Activated naive CD8-positive, alpha-beta T cell (primary cell): Measurements from ENCODE around the gene TBX21.

Experiments used
- H3K27ac Mint-ChIP-seq: one replicate; pipeline ENCODE4 v1.8.0; 2021; ENCODE audit warnings: mixed read lengths
- H3K27me3 Mint-ChIP-seq: one replicate; pipeline ENCODE4 v1.8.0; 2021; ENCODE audit warnings: mixed read lengths
- H3K36me3 Mint-ChIP-seq: one replicate; pipeline ENCODE4 v1.8.0; 2021; ENCODE audit warnings: mixed read lengths
- H3K4me1 Mint-ChIP-seq: one replicate; pipeline ENCODE4 v1.8.0; 2021; ENCODE audit warnings: low read depth, mixed read lengths
- H3K4me3 Mint-ChIP-seq: one replicate; pipeline ENCODE4 v1.8.0; 2021; ENCODE audit warnings: mild to moderate bottlenecking, mixed read lengths
- H3K9me3 Mint-ChIP-seq: one replicate; pipeline ENCODE4 v1.8.0; 2021; ENCODE audit warnings: low read depth, mixed read lengths

TBX21 gene

GRCh38 chr17:47704736-47705135 is 28.3 kb upstream of the TBX21 start:
- Mint-ChIP-seq H3K27ac (peak overlapping the region; percentile 94), H3K4me1 (peaks cover 69% of the 10 kb centered on the region), H3K36me3 (peaks cover 7% of the 10 kb centered on the region), H3K4me3 (peak overlapping the region; percentile 82), H3K9me3 (no peaks in the 10 kb centered on the region), H3K27me3 (no peaks in the 10 kb centered on the region)

GRCh38 chr17:47705536-47706530 is 27.2 kb upstream of the TBX21 start:
- Mint-ChIP-seq H3K4me1 (peaks cover 73% of the 10 kb centered on the region), H3K27me3 (no peaks in the 10 kb centered on the region), H3K4me3 (peak overlapping the region; percentile 82), H3K9me3 (no peaks in the 10 kb centered on the region), H3K36me3 (peaks cover 9% of the 10 kb centered on the region), H3K27ac (peak overlapping the region; percentile 94)

GRCh38 chr17:47707056-47707804 is 25.8 kb upstream of the TBX21 start:
- no peaks in the 10 kb centered on the region for H3K9me3 Mint-ChIP-seq
- peak overlapping the region; percentile 94 for H3K27ac Mint-ChIP-seq
- peak overlapping the region; percentile 82 for H3K4me3 Mint-ChIP-seq
- H3K4me1 Mint-ChIP-seq = peaks cover 73% of the 10 kb centered on the region
- peaks cover 9% of the 10 kb centered on the region for H3K36me3 Mint-ChIP-seq
- H3K27me3 Mint-ChIP-seq = no peaks in the 10 kb centered on the region

- no peak overlapping the region for H3K4me3 Mint-ChIP-seq
- H3K27ac Mint-ChIP-seq = peak overlapping the region; percentile 94
- H3K9me3 Mint-ChIP-seq = no peaks in the 10 kb centered on the region
- no peaks in the 10 kb centered on the region for H3K27me3 Mint-ChIP-seq
- H3K36me3 Mint-ChIP-seq = peaks cover 9% of the 10 kb centered on the region
- peaks cover 72% of the 10 kb centered on the region for H3K4me1 Mint-ChIP-seq
Measured at GRCh38 chr17:47707884-47708283, 25.2 kb upstream of the TBX21 start.

GRCh38 chr17:47708312-47708863 is 24.6 kb upstream of the TBX21 start:
- Mint-ChIP-seq H3K27ac (no peak overlapping the region), H3K27me3 (no peaks in the 10 kb centered on the region), H3K9me3 (no peaks in the 10 kb centered on the region), H3K4me3 (no peak overlapping the region), H3K36me3 (peaks cover 9% of the 10 kb centered on the region), H3K4me1 (peaks cover 69% of the 10 kb centered on the region)

- no peaks in the 10 kb centered on the region for H3K9me3 Mint-ChIP-seq
- H3K4me3 Mint-ChIP-seq = no peak overlapping the region
- H3K27ac Mint-ChIP-seq = no peak overlapping the region
- H3K36me3 Mint-ChIP-seq = peaks cover 9% of the 10 kb centered on the region
- no peaks in the 10 kb centered on the region for H3K27me3 Mint-ChIP-seq
- H3K4me1 Mint-ChIP-seq = peaks cover 66% of the 10 kb centered on the region
Measured at GRCh38 chr17:47708864-47709541, 24.0 kb upstream of the TBX21 start.

GRCh38 chr17:47709594-47709993 is 23.4 kb upstream of the TBX21 start:
- H3K4me1 Mint-ChIP-seq = peaks cover 64% of the 10 kb centered on the region

GRCh38 chr17:47711366-47712099 is 21.5 kb upstream of the TBX21 start:
- Mint-ChIP-seq H3K4me1 (peaks cover 59% of the 10 kb centered on the region), H3K4me3 (no peak overlapping the region), H3K9me3 (no peaks in the 10 kb centered on the region), H3K27me3 (no peaks in the 10 kb centered on the region), H3K27ac (peak overlapping the region; percentile 77), H3K36me3 (peaks cover 6% of the 10 kb centered on the region)

More at GRCh38 chr17:47709594-47709993, 23.4 kb upstream of the TBX21 start:
- H3K36me3 Mint-ChIP-seq = peaks cover 9% of the 10 kb centered on the region
- no peaks in the 10 kb centered on the region for H3K27me3 Mint-ChIP-seq
- H3K9me3 Mint-ChIP-seq = no peaks in the 10 kb centered on the region
- peak overlapping the region; percentile 34 for H3K27ac Mint-ChIP-seq
- no peak overlapping the region for H3K4me3 Mint-ChIP-seq

GRCh38 chr17:47712330-47713023 is 20.6 kb upstream of the TBX21 start:
- H3K36me3 Mint-ChIP-seq = peaks cover 6% of the 10 kb centered on the region
- H3K27me3 Mint-ChIP-seq = no peaks in the 10 kb centered on the region
- H3K4me1 Mint-ChIP-seq = peaks cover 59% of the 10 kb centered on the region
- H3K27ac Mint-ChIP-seq = peak overlapping the region; percentile 77
- H3K4me3 Mint-ChIP-seq = no peak overlapping the region
- H3K9me3 Mint-ChIP-seq = no peaks in the 10 kb centered on the region

GRCh38 chr17:47713980-47714700 is 18.9 kb upstream of the TBX21 start:
- H3K4me1 Mint-ChIP-seq = peaks cover 71% of the 10 kb centered on the region
- H3K4me3 Mint-ChIP-seq = no peak overlapping the region
- H3K27me3 Mint-ChIP-seq = no peaks in the 10 kb centered on the region
- no peaks in the 10 kb centered on the region for H3K9me3 Mint-ChIP-seq
- peaks cover 6% of the 10 kb centered on the region for H3K36me3 Mint-ChIP-seq
- H3K27ac Mint-ChIP-seq = peak overlapping the region; percentile 34

- no peak overlapping the region for H3K4me3 Mint-ChIP-seq
Measured at GRCh38 chr17:47714773-47715396, 18.2 kb upstream of the TBX21 start.

GRCh38 chr17:47715669-47716325 is 17.2 kb upstream of the TBX21 start:
- Mint-ChIP-seq H3K9me3 (no peaks in the 10 kb centered on the region), H3K27ac (peak overlapping the region; percentile 82), H3K27me3 (no peaks in the 10 kb centered on the region), H3K36me3 (peaks cover 2% of the 10 kb centered on the region), H3K4me1 (peaks cover 79% of the 10 kb centered on the region), H3K4me3 (peak overlapping the region; percentile 52)

More at GRCh38 chr17:47714773-47715396, 18.2 kb upstream of the TBX21 start:
- Mint-ChIP-seq H3K4me1 (peaks cover 75% of the 10 kb centered on the region), H3K27me3 (no peaks in the 10 kb centered on the region), H3K27ac (peak overlapping the region; percentile 68), H3K9me3 (no peaks in the 10 kb centered on the region), H3K36me3 (peaks cover 2% of the 10 kb centered on the region)
